HG02763 (cell line): ENCODE data around the gene S1PR1.
"Not testable (repeated sequence)": the region's sequence is repeated elsewhere in the genome, so short reads cannot be mapped to it uniquely, and the experiment has no call there.

Source experiments
- ATAC-seq: cut with Tn5 transposase; IDR thresholded peaks from one replicate; pipeline ENCODE4 v1.9.1; 2021; ENCODE audit warnings: mild to moderate bottlenecking, moderate library complexity; ENCODE audit not compliant: unreplicated experiment

The S1PR1 gene

GRCh38 chr1:101236516-101237228, at the start of gene S1PR1:
S1PR1 (plus strand) TSS chr1:101237019; CDS start chr1:101238985, 1,966 bp downstream.
- ATAC-seq, result peak; percentile 16

DNA sequence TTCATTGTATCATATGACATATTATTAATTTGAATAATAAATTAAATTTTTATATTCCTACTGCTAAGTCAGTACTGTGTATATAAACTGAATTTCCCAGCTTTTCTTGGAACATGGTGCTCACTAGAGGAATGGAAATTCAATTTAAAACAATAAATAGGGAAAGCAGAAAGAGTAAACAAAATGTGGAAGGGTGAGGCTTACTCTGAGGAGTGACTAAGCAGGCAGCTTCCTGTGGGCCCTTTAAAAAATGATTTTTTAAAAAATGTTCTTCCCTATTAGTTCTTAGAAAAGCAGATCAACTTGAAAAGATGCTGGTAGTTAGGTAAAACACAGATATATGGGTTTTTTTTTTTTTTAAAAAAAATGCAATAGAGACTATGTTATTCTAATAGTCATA, 49.5 kb upstream of the S1PR1 start:
- no peak for ATAC-seq

DNA sequence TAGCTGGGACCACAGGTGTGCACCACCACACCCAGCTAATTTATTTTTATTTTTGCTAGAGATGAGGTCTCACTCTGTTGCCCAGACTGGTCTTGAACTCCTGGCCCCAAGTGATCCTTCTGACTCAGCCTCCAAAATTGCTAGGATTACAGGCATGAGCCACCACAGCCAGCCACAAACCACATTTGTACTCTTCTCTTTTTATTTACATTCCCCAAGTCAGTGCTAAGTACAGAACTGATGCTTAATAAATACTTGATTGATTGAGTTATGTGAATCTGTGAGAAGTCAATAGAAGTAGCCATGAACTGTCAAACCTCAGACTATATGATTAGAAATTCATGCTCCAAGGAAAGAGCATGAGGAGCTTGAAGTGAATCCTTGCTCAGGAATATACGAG, 48.5 kb upstream of the S1PR1 start:
- ATAC-seq, result no peak

GRCh38 chr1:101188968-101189367, 47.9 kb upstream of the S1PR1 start:
- ATAC-seq, result not testable (repeated sequence)

DNA sequence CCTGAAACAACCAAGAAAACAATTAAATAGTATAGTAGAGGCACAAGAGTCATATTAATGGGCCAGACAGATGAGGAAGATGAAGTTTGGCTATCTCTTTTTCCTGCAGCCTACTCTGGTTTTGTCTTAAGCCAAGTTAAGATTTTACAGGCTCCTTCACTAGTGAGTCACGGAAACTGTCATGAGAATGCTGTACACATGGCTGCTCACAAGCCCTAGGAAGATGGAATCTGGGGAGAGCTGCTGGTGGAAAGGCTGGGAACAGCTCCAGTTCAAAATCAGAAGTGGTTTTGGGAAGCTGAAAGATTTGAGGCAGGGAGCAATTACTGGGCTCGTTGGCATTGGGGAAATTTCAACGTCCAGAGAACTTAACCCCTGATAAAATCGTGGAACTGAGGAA, 46.4 kb upstream of the S1PR1 start:
- no peak for ATAC-seq

- no peak for ATAC-seq
Measured at GRCh38 chr1:101191049-101191448, 45.8 kb upstream of the S1PR1 start.

DNA sequence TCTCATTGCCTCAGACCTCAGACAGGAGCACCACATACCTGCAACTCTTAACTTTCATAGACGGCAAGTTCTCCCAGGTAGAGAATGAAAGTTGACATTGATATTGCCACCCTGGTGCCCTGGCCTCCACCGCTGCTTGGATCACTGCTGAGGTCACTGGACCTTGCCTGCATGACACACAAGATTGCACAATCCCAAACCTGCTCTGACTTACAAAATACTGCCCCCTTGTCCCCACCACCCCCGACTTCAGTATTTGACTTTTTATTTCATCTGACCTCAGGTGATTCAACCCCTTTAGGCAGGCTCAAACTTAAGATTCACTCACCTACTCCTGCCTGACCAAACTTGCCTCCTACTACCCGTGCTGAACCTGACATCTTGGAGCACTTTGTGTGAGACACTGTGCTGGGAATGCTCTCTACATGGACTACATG, 43.1 kb upstream of the S1PR1 start:
- no peak for ATAC-seq

- no peak for ATAC-seq
Measured at GRCh38 chr1:101194746-101195145, 42.1 kb upstream of the S1PR1 start.

- ATAC-seq, result no peak
Measured at GRCh38 chr1:101196668-101197067, 40.2 kb upstream of the S1PR1 start.

- peak; percentile 96 for ATAC-seq
Measured at GRCh38 chr1:101198842-101199636, 37.8 kb upstream of the S1PR1 start.

- no peak for ATAC-seq
Measured at GRCh38 chr1:101199637-101199982, 37.2 kb upstream of the S1PR1 start.

DNA sequence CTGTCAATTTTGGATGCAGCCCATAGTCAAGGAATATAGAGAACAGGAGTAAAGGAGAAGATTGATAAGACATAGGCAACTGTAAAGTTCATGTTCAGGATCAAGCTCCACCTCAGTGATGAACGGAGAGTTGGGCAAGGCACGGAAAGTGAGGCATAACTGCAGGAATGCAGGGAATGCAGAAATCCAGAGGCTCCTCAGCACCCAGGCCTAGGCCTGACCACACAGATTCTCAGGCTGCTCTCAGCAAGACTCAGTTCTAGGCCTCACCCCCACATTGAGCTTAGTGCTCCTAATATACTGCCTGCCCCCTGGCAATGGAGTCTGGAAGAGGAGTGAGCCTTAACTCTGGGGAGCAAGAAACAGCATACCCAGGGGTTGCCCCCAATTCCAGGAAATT, 36.3 kb upstream of the S1PR1 start:
- no peak for ATAC-seq

GRCh38 chr1:101203820-101204540, 32.8 kb upstream of the S1PR1 start:
- ATAC-seq, result no peak

DNA sequence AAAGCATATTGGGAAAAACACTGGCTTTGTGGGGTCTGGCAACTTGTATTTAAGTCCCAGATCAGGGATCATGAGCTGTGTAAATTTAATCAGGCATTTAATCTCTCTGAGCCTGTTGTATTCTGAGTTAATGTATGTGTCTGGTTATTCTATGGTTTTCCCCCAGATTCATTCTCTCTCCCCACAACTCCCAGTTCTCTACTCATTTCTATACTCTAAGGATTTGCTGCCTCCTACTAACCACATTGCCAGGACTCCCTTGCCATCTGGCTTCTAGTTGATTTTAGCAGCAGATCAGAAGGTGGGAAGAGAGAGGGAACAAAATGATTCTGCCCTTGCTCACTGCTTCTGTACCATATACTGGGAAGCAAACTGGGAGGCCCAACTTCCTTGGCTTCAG, 31.4 kb upstream of the S1PR1 start:
- ATAC-seq, result no peak

DNA sequence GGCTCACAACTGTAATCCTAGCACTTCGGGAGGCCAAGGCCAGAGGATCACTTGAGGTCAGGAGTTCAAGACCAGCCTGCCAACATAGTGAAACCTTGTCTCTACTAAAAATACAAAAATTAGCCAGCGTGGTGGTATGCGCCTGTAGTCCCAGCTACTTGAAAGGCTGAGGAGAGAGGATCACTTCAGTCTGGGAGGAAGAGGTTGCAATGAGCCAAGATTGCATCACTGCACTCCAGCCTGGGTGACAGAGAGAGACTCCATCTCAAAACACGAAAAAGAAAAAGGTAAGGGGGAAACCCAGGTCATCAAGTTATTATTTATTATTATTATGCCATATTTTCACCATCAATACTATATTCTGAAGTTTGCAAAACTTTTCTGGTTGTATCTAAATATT, 30.7 kb upstream of the S1PR1 start:
- ATAC-seq, result not testable (repeated sequence)

DNA sequence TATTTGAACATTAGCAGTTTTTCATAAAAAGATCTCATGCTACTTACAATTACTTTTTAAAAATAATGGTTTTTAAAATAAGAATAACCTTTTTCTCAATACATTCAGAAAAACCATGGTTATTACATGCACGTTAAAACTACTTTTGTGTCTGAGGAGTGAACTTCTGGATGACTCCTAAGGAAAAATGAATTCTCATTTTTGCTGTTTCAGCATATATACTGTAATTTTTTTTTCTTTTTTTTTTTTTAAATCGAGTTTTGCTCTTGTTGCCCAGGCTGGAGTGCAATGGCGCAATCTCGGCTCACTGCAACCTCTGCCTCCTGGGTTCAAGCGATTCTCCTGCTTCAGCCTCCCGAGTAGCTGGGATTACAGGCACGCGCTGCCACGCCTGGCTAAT, 29.5 kb upstream of the S1PR1 start:
- ATAC-seq, result not testable (repeated sequence)

GRCh38 chr1:101207891-101208290, 28.9 kb upstream of the S1PR1 start:
- no peak for ATAC-seq

DNA sequence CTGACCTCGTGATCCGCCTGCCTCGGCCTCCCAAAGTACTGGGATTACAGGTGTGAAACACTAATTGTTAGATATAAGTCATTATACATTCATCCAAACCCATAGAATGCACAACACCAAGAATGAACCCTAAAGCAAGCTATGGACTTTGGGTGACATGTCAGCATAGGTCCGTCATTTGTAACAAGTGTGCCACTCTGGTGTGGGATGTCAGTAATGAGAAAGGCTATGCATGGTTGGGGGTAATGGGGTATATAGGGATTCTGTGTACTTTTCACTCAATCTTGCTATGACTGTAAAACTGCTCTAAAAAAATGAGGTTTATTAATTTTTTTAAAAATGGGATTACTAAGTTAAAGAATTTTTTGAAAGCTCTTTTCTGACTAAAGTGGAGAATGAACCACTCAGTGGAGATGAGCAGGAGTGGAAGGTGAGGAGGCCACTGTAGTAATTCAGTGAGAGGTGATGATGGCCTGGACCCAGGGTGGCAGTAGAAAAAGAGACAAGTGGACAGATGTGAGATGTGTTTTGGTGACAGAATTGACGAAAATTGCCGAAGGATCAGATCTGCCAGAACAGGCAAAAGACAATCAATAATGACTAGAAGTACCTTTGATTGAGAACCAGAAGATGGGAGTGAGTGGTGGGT, 21.3 kb upstream of the S1PR1 start:
- ATAC-seq, result no peak

DNA sequence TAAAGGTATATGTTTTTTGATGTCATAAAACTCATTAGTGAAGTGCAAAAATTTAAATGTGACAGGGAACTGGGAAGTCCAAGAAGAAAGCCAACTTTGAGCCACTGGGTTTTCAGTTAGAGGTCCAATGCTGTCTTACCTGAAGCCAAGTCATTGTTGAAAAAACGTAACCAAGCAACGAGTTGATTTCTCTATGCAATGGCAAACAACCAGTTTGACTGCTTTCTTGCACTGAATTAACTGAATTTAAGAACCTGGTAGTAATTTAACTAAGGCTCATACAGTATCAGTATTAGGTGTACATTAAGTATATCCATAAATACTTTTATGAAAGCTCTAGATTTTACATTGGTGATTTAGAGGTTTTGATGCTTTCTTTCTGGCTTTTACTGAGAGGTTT, 20.2 kb upstream of the S1PR1 start:
- ATAC-seq, result no peak

GRCh38 chr1:101217148-101217547, 19.7 kb upstream of the S1PR1 start:
- no peak for ATAC-seq

DNA sequence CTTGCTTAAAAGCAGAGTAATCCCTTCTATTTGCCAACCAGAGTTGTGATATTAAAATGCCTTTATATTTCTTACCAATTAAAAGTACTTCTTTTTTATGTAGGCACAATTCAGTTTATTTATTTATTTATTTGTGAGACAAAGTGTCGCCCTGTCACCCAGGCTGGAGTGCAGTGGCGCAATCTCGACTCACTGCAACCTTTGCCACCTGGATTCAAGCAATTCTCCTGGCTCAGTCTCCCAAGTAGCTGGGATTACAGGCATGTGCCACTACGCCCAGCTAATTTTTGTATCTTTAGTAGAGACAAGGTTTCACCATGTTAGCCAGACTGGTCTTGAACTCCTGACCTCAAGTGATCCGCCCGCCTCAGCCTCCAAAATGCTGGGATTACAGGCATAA, 17.9 kb upstream of the S1PR1 start:
- ATAC-seq, result not testable (repeated sequence)
